Parathyroid adenoma (tissue), 2 donors: ENCODE data around the gene DAGLB.

Source experiments
- H2AFZ ChIP-seq: fragments of 300-600 bp; sonication (generic); one replicate; pipeline ENCODE4 v1.7.0; 2017; ENCODE audit warnings: antibody characterized with exemption, mild to moderate bottlenecking
- H3K27ac ChIP-seq: fragments of 300-600 bp; sonication (generic); one replicate; pipeline ENCODE4 v1.7.0; 2017
- H3K27me3 ChIP-seq: fragments of 300-600 bp; sonication (generic); one replicate; pipeline ENCODE4 v1.7.0; 2017; ENCODE audit warnings: low read length; ENCODE audit not compliant: control insufficient read depth, insufficient read depth
- H3K36me3 ChIP-seq: fragments of 300-600 bp; sonication (generic); one replicate; pipeline ENCODE4 v1.7.0; 2017; ENCODE audit warnings: low read length; ENCODE audit not compliant: control insufficient read depth, insufficient read depth
- H3K4me1 ChIP-seq: fragments of 300-600 bp; sonication (generic); one replicate; pipeline ENCODE4 v1.7.0; 2017; ENCODE audit warnings: control low read depth
- H3K4me2 ChIP-seq: fragments of 300-600 bp; sonication (generic); one replicate; pipeline ENCODE4 v1.7.0; 2017; ENCODE audit warnings: low read length
- H3K4me3 ChIP-seq: fragments of 300-600 bp; sonication (generic); one replicate; pipeline ENCODE4 v1.7.0; 2017; ENCODE audit warnings: low read depth, low read length
- H3K79me2 ChIP-seq: fragments of 300-600 bp; sonication (generic); one replicate; pipeline ENCODE4 v1.7.0; 2017; ENCODE audit warnings: control low read depth
- H3K9ac ChIP-seq: fragments of 300-600 bp; sonication (generic); one replicate; pipeline ENCODE4 v1.7.0; 2017; ENCODE audit warnings: mild to moderate bottlenecking
- H3K9me3 ChIP-seq: fragments of 300-600 bp; sonication (generic); one replicate; pipeline ENCODE4 v1.7.0; 2017; ENCODE audit warnings: low read length; ENCODE audit not compliant: control insufficient read depth
- TF ChIP-seq, protein P1 (sequence below): fragments of 300-600 bp; sonication (generic); IDR thresholded peaks from one replicate; pipeline ENCODE4 v1.7.0; 2017; ENCODE audit warnings: antibody characterized with exemption, mild to moderate bottlenecking
- donor health status: primary hyperparathyroidism.

The DAGLB gene

DNA sequence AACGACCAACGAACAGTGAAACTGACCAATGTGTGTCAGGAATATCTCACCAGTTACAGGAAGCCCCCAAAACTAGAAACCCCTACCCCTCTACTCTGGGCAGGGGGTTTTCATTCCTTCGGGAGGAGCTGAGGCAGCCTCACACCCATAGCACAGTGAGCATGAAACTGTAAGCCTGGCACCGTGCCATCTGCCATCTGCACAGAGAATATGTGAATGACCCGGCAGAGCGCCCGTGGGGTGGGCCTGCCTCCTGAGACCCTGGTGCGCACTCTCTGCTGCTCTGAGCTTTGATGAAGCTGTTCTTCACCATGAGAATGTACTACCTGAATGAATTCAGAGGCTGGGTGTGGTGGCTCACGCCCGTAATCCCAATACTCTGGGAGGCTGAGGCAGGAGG lies 27.1 kb downstream of the DAGLB start:
- Histone ChIP-seq H3K27ac (no peak overlapping the region), H3K27me3 (no peaks in the 10 kb centered on the region), H3K4me1 (no peaks in the 10 kb centered on the region), H2AFZ (no peak overlapping the region), H3K4me3 (no peak overlapping the region), H3K9me3 (no peaks in the 10 kb centered on the region), H3K4me2 (no peak overlapping the region), H3K9ac (no peak overlapping the region), H3K36me3 (no peaks in the 10 kb centered on the region), H3K79me2 (no peaks in the 10 kb centered on the region)
- TF ChIP-seq, protein P1, sequence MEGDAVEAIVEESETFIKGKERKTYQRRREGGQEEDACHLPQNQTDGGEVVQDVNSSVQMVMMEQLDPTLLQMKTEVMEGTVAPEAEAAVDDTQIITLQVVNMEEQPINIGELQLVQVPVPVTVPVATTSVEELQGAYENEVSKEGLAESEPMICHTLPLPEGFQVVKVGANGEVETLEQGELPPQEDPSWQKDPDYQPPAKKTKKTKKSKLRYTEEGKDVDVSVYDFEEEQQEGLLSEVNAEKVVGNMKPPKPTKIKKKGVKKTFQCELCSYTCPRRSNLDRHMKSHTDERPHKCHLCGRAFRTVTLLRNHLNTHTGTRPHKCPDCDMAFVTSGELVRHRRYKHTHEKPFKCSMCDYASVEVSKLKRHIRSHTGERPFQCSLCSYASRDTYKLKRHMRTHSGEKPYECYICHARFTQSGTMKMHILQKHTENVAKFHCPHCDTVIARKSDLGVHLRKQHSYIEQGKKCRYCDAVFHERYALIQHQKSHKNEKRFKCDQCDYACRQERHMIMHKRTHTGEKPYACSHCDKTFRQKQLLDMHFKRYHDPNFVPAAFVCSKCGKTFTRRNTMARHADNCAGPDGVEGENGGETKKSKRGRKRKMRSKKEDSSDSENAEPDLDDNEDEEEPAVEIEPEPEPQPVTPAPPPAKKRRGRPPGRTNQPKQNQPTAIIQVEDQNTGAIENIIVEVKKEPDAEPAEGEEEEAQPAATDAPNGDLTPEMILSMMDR: no peak

DNA sequence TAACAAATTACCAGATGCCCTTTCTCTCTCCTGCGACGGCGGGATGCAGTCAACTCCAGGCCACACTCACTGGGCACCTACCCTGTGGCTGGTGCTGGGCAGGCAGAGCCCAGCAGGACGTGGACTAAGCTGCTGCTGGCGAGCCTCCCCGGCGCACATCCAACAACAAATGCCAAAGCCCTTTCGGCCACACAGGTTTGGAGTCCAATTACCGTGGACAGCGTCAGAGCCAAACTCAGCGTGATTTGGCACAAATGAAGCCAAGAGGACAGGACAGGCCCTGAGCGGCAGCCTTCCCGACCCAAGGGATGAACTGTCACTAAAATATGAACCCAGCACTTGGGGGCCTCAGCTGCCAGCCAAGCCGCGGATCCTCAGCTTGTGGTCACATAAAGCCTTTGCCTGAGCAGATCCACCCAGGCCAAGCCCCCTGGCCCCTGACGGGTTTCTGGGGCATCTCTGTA lies 28.4 kb downstream of the DAGLB start:
- no peaks in the 10 kb centered on the region for H3K9me3 ChIP-seq
- H3K27ac ChIP-seq: no peak overlapping the region
- no peak overlapping the region for H3K4me2 ChIP-seq
- H3K79me2 ChIP-seq: no peaks in the 10 kb centered on the region
- no peak overlapping the region for H3K4me3 ChIP-seq
- TF ChIP-seq, protein P1: no peak
- no peaks in the 10 kb centered on the region for H3K27me3 ChIP-seq
- no peak overlapping the region for H3K9ac ChIP-seq
- no peak overlapping the region for H2AFZ ChIP-seq
- H3K36me3 ChIP-seq: no peaks in the 10 kb centered on the region
- no peaks in the 10 kb centered on the region for H3K4me1 ChIP-seq

DNA sequence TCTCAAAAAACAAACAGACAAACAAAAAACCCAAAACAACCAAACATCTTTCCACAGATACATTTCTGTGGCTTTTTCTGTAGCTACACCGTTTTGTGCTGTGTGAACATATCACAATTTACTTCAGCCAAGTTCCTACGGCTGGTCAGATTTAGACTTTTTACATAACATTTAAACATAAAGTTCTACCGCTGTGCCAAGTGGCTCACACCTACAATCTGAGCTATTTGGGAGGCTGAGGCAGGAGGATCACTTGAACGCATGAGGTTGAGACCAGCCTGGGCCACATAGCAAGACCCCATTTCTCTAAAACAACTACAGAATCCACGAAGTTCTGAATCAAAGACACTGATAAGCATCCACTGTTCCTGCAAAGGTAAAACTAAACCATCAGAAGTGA lies 30.3 kb downstream of the DAGLB start:
- H3K27ac ChIP-seq: no peak overlapping the region
- no peak overlapping the region for H3K4me3 ChIP-seq
- no peaks in the 10 kb centered on the region for H3K36me3 ChIP-seq
- H3K4me1 ChIP-seq: no peaks in the 10 kb centered on the region
- no peaks in the 10 kb centered on the region for H3K9me3 ChIP-seq
- H3K27me3 ChIP-seq: no peaks in the 10 kb centered on the region
- TF ChIP-seq, protein P1: no peak
- H2AFZ ChIP-seq: no peak overlapping the region
- H3K4me2 ChIP-seq: no peak overlapping the region
- H3K79me2 ChIP-seq: no peaks in the 10 kb centered on the region
- no peak overlapping the region for H3K9ac ChIP-seq

DNA sequence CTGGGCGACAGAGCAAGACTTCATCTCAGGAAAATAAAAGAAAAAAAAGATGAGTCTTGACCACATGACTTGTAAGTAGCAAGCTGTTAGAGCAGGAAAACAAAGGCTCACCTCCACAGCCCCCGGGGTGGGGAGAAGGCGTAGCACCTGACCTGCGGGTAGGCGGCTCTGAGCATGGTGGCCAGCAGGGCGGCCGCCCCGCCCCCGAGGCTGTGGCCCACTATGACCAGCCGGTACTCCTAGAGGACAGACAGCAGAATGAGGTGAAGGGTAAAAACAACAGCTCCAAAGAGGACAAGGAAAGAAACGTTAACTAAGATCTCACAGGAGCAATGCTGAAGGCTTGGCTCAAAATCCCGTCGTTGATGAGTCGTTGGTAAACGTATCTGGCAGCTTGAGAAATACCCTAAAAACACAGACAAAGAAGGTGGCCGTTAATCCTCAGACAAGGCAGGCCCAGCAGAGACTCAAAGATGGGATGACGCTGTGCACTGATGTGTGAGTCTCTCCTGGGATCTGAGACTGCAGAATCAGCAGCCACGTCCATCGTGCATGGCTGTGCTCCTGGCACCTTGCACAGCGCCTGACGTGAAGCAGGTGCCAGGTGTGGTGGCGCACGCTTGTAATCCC lies 31.1 kb downstream of the DAGLB start:
- TF ChIP-seq, protein P1: no peak
- H2AFZ ChIP-seq: no peak overlapping the region
- no peak overlapping the region for H3K27ac ChIP-seq
- H3K4me1 ChIP-seq: no peaks in the 10 kb centered on the region
- no peaks in the 10 kb centered on the region for H3K79me2 ChIP-seq
- H3K36me3 ChIP-seq: no peaks in the 10 kb centered on the region
- H3K27me3 ChIP-seq: no peaks in the 10 kb centered on the region
- H3K4me3 ChIP-seq: no peak overlapping the region
- no peaks in the 10 kb centered on the region for H3K9me3 ChIP-seq
- no peak overlapping the region for H3K4me2 ChIP-seq
- H3K9ac ChIP-seq: no peak overlapping the region

DNA sequence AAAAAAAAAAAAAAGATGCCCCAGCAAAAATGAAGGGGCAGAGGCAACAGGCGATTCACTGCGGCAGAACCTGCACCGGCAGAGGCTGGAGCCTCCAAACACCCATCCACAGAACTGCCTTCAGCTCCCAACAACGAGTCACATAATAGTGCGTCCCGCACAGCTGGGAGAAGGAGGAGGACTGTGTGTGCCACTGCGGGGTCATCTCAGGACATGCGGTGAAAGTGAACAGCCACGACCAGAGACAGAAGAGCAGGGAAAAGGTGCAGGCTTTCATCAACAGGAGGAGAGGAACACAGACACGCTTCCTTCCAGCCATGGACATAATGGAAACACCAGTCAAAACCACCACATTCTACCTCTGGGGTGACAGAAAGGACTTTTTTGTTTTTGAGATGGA lies 34.1 kb downstream of the DAGLB start:
- H3K79me2 ChIP-seq: no peaks in the 10 kb centered on the region
- H3K9ac ChIP-seq: no peak overlapping the region
- H3K36me3 ChIP-seq: no peaks in the 10 kb centered on the region
- H3K27ac ChIP-seq: no peak overlapping the region
- H3K27me3 ChIP-seq: no peaks in the 10 kb centered on the region
- no peaks in the 10 kb centered on the region for H3K4me1 ChIP-seq
- no peak overlapping the region for H2AFZ ChIP-seq
- H3K9me3 ChIP-seq: no peaks in the 10 kb centered on the region
- H3K4me2 ChIP-seq: no peak overlapping the region
- no peak overlapping the region for H3K4me3 ChIP-seq
- TF ChIP-seq, protein P1: no peak
